IPS DF 4.7 (cell line): ENCODE data around the gene PAK2.
"Not testable (repeated sequence)": the region's sequence is repeated elsewhere in the genome, so short reads cannot be mapped to it uniquely, and the experiment has no call there.

ENCODE experiments used
- DNase-seq: peaks from one replicate; pipeline ENCODE4 v3.0.0-alpha.2; 2013; ENCODE audit warnings: low spot score; ENCODE audit errors: extremely low read depth

The PAK2 gene

GRCh38 chr3:196736670-196737374 lies 2.8 kb upstream of the PAK2 start:
- DNase-seq = no peak

GRCh38 chr3:196737655-196738054 lies 2.0 kb upstream of the PAK2 start:
- no peak for DNase-seq

DNA sequence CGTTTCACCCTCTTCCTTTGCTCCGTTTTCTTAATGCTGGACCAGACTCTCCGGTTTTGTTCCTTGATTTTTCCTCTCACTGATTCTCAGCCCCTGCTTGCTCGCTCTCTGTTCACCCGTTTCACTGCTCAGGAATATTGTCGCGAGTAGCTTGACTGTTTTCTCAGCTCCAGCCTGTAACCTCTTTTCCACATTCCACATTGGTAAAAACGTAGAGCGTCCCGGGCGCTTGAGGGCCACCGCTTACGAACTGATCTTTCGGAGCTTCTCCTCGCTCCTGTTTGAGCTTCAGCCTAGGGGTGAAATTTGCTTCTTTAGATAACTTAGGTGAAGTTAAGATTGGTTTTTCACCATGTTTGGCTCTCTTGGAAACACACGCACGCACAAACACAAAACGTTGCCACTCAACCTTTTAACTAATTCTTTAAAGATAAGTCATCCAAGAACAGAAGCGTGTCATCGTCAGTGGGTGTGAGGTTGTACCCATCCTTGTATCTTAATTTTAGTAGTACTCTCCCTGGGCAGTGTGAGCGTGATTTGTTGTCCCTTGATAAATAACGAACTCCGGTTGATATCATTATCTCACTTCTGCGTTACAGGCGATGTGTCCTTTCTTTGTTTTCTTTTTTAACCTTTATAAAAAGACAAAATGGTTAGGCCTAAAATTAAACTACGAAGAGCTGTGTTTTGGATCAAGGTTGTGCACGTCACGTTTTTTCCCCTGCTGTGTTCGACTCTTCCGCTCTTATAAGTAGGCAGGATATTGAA lies 1.0 kb downstream of the PAK2 start:
- no peak for DNase-seq

GRCh38 chr3:196741249-196741889 lies 1.7 kb downstream of the PAK2 start:
- DNase-seq = no peak

- DNase-seq = not testable (repeated sequence)
These were observed 3.9 kb downstream of the PAK2 start for GRCh38 chr3:196743569-196743968.

- DNase-seq = no peak
These were observed 9.5 kb downstream of the PAK2 start for GRCh38 chr3:196749125-196749524.

GRCh38 chr3:196753201-196753600 lies 13.5 kb downstream of the PAK2 start:
- no peak for DNase-seq

DNA sequence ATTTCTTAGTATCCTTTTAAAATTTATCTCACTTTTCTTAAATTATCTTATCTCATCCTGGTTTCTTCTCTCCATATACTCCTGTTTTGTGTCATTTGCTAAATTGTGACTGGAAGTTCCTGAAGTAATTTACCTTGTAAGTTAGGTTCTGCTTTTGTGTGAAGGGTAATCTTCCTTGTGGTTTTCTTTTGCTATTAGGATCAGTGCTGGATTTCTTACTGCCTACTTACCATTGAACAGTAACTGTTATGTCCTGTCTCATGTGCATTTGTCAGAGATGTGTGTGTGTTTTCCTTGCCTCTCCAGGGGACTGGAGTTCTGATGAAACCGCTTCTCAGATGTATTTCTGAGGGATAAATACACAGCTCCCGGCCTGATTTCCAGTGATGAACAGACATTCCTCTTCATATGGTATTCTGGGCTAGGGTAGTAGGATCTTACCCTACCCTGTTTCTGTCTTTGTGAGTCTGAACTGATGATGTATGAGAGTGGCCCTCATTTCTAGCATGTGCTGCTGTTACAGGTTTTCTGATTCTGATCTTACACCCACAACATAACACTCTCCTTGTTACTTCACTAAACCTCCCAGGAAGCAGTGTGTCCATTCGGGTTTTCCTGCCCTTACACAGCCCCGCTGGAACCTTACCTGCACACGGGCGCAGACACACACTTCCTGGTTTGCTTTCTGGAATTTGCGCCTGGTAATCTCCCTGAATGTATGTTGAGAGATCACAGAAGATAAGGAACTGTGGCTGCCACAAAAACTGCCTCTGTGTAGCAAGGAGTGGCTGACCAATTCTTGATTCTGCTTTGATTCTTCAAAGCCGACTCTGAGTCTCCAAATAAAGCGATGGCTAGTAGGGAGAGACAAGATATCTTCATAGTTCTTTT lies 14.7 kb downstream of the PAK2 start:
- DNase-seq = no peak

DNA sequence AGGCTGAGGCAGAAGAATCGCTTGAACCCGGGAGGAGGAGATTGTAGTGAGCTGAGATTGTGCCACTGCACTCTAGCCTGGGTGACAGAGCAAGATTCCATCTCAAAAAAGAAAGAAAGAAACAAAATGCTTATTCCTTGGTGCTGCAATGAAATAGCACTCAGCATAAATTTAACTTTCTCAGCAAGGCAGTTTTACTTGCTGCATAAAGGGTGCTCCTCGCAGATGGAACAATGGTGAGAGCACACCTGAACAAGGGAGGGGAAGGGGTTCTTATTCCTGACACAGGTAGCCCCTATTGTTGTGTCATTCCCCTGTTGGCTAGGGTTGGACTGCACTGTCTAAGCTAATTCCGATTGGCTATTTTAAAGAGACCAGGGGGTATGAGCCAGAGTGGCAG lies 17.1 kb downstream of the PAK2 start:
- DNase-seq = no peak

- no peak for DNase-seq
These were observed 18.5 kb downstream of the PAK2 start for GRCh38 chr3:196757876-196758739.

- no peak for DNase-seq
These were observed 23.5 kb downstream of the PAK2 start for GRCh38 chr3:196763179-196763578.

- no peak for DNase-seq
These were observed 25.8 kb downstream of the PAK2 start for GRCh38 chr3:196765454-196765853.

GRCh38 chr3:196771067-196771466 lies 31.4 kb downstream of the PAK2 start:
- DNase-seq = no peak

- DNase-seq = no peak
These were observed 32.4 kb downstream of the PAK2 start for GRCh38 chr3:196772102-196772501.

- DNase-seq = no peak
These were observed 33.2 kb downstream of the PAK2 start for GRCh38 chr3:196772897-196773296.

GRCh38 chr3:196774191-196774820 lies 34.6 kb downstream of the PAK2 start:
- no peak for DNase-seq

- no peak for DNase-seq
These were observed 35.3 kb downstream of the PAK2 start for GRCh38 chr3:196774848-196775422.

GRCh38 chr3:196775938-196776337 lies 36.3 kb downstream of the PAK2 start:
- no peak for DNase-seq

DNA sequence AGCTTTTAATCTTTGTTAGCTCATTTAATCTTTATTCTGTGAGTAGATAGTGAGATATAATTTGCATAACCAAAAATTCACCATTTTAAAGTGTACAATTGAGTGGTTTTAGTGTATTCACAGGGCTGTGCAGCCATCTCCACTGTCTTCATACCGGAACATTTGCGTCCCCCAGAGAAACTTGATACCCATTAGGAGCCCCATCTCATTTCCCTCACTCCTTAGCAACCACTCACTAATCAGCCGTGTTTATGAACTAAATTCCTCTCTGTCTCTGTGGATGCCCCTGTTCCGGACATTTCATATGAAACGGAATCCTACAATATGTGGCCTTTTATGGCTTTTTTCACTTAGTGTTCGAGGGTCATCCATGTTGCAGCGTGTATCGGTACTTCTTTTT lies 38.2 kb downstream of the PAK2 start:
- no peak for DNase-seq

DNA sequence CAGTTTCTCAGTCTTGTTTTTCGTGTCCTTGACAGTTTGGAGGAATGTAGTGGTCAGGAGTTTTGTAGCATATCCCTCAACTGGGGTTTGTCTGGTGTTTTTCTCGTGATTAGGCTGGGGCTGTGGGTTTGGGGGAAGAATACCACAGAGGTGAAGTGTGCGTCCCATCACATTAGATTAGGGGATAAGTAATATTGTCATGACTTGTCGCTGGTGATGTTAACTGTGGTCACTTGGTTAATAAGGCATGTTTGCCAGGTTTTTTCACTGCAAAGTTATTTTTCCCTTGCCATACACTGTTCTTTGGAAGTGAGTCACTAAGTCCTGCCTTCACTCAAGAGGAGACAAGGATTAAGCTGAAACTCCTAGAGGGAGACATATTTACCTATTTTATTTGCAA lies 39.1 kb downstream of the PAK2 start:
- no peak for DNase-seq
